Measurements from ENCODE around the gene PLLP.
A peak's percentile ranks its signal among the peaks of the same experiment; 100 is the strongest.

PLLP gene

GRCh38 chr16:57284209-57284951, at the start of gene PLLP:
TSS of gene PLLP (minus strand) at chr16:57284672. CDS start at chr16:57284540, 132 bp downstream.
- DNase-seq, result peak; percentile 25

GRCh38 chr16:57333402-57333801, 48.9 kb upstream of the PLLP start:
- DNase-seq, result no peak

- DNase-seq, result no peak
These were observed 46.9 kb upstream of the PLLP start for GRCh38 chr16:57331355-57331754.

- DNase-seq, result no peak
These were observed 45.4 kb upstream of the PLLP start for GRCh38 chr16:57329718-57330327.

- no peak for DNase-seq
These were observed 41.0 kb upstream of the PLLP start for GRCh38 chr16:57325458-57325857.

GRCh38 chr16:57324749-57325148, 40.3 kb upstream of the PLLP start:
- no peak for DNase-seq

- no peak for DNase-seq
These were observed 35.2 kb upstream of the PLLP start for GRCh38 chr16:57319646-57320045.

- no peak for DNase-seq
These were observed 33.9 kb upstream of the PLLP start for GRCh38 chr16:57318240-57318970.

GRCh38 chr16:57316390-57317017, 32.0 kb upstream of the PLLP start:
- no peak for DNase-seq

GRCh38 chr16:57315416-57315815, 30.9 kb upstream of the PLLP start:
- no peak for DNase-seq

- DNase-seq, result no peak
These were observed 29.8 kb upstream of the PLLP start for GRCh38 chr16:57314161-57314785.

GRCh38 chr16:57313509-57313908, 29.0 kb upstream of the PLLP start:
- DNase-seq, result no peak

GRCh38 chr16:57310801-57311200, 26.3 kb upstream of the PLLP start:
- no peak for DNase-seq

- DNase-seq, result no peak
These were observed 23.6 kb upstream of the PLLP start for GRCh38 chr16:57308041-57308440.

- no peak for DNase-seq
These were observed 22.9 kb upstream of the PLLP start for GRCh38 chr16:57307365-57307764.

GRCh38 chr16:57306676-57307341, 22.3 kb upstream of the PLLP start:
- DNase-seq, result no peak

- no peak for DNase-seq
These were observed 20.8 kb upstream of the PLLP start for GRCh38 chr16:57305159-57305811.

GRCh38 chr16:57304169-57305061, 19.9 kb upstream of the PLLP start:
- DNase-seq, result no peak

- DNase-seq, result no peak
These were observed 19.4 kb upstream of the PLLP start for GRCh38 chr16:57303910-57304168.

GRCh38 chr16:57303021-57303909, 18.8 kb upstream of the PLLP start:
- no peak for DNase-seq
